Measurements from ENCODE around the gene MICA.
A peak's percentile ranks its signal among the peaks of the same experiment; 100 is the strongest.
"Not testable (repeated sequence)": the region's sequence is repeated elsewhere in the genome, so short reads cannot be mapped to it uniquely, and the experiment has no call there.

The MICA gene

DNA sequence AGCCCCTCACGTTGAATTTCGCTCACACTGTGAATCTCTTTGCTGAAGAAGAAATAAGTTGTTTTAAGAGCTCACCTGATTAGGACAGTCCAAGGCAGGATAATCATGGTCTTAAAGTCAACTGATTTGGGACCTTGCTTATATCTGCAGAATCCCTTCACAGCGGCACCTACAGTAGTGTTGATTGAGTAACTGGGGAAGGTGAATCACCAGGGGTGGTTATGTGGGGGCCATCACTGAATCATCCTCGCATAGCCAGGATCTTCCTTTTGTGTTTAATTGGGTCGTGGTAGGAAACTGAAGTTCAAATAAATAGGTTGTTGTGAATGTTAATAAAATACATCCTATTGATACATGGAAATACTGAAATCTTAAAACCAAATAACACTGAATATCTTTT, 20.2 kb upstream of the MICA start:
- no peak for DNase-seq (ENCODE audit: low read depth)

DNA sequence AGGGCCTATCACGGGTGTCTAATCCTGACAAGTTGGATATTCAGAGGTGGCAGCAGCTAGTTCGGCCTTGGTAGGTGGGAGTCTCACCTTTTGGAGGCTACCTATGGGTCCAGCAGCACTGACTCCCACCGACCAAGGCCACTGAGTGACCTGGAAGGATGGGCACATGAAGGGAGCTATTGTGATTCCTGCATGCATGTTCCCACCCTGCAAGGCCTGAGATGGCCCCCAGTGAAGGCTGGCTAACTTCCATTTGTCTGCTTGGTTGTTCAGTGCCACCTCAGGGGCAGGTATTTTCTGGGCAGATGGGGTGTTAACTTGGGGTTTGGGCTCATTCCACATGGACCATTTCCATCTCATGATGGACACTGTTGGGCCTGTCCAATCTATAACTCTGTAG, 18.4 kb upstream of the MICA start:
- no peak for DNase-seq (ENCODE audit: low read depth)

DNA sequence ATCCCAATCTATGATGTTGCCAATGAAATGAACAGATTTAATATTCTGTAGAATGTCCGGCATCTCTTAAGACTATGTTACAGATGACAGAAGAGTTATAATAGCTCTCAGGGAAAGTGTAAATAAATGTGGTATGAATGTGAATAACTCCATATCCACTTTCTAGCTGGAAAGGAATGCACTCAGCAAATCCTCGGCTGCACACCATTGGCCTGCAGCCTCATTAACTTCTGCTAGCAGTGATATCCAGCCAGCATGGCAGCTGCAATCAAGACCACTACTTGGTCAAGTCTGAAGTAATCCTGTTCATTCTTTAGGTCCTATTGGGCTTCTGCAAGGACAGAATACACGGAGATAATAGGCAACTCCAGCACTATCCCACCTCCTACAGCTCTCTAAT, 17.3 kb upstream of the MICA start:
- no peak for DNase-seq (ENCODE audit: low read depth)

DNA sequence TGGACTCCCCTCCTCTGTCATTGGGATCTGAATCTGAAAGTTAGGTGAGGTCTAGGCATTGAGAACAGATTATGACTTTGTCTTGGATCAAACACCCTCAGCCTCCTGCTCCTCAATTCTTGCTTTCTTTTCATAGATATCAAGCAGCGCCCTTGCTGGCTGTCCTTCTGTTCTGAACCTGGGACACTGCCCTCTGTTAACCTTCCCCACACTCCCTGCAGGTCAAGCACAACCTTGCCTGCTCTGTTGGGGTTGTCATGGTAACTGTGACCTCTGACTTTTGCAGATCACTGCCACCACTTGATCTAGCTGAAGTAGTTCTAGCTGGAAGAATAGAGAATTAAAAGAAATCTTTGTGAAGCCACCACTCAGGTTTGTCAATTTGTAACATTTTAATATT, 16.4 kb upstream of the MICA start:
- DNase-seq (ENCODE audit: low read depth), result no peak

DNA sequence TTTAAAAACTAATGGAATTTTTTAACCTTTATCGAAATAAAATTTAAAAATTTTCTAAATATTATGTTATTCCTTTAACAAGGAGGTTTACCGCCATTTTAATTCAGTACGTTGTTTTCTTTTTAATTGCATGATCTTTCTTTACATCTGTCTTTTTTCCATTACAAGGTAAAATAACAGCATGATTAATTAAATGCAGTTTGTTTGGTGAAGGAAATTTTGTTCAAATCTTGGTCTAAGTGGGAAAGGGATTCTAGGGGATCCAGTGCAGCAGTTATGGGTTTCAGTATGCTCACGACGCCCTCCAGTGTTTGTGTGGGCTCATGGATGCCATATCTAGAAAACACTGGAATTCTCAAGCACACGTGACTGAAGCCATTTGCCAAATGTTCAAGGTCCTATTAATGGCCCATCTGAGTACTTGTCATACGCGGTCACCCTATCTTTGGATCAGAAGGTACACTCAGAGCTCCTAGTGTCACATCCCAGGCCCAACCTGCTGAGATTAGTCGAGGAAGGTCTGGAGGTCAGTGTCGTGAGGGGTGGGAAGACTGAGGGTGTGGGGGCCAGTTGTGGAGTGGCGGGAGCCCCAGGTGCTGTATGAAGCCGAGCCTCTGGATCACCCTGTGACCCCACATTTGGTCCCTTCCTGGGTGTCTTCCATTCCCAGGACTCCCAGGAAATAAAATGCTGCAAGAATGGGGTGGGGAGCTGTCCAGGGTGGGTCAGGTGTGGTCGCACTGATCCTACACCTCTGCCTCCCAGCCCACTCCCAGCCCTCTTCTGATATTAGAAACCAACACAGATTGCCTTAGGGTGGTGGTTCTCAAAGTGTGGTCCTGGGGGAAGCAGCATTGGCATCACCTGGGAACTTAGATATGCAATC, 14.2 kb upstream of the MICA start:
- not testable (repeated sequence) for DNase-seq (ENCODE audit: low read depth)

DNA sequence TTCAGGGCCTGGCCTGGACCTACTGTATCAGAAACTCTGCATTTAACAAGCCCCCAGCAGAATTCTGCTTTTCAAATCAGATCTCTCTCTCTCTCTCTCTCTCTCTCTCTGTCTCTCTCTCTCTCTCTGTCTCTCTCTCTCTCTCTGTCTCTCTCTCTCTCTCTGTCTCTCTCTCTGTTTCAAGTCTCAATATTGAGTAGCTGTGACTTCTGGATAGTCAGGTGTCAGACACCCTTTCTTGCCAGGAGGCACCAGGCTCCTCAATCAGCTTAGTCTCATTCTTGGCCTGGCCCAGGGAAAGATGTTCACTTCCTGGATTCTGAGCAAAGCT, 13.6 kb upstream of the MICA start:
- DNase-seq (ENCODE audit: low read depth), result not testable (repeated sequence)

DNA sequence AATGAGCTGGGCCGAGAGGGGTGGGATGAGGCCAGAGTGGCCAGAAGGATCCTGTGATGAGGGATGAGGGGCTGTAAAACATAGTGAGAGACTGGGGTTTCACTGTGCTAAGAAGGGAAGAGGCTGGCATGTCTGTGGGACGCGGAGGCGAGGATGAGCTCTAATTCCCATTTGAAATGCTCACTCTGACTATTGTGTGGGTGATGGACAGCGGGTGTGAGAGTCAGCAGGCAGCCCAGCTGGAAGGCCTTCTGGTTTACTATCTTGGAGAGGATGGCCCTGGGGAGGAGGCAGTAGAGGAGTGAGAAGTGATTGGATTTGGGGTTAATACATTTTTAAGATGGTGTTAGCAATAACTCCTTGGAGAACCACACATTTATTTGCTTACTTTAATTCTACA, 9.5 kb upstream of the MICA start:
- DNase-seq (ENCODE audit: low read depth), result no peak

DNA sequence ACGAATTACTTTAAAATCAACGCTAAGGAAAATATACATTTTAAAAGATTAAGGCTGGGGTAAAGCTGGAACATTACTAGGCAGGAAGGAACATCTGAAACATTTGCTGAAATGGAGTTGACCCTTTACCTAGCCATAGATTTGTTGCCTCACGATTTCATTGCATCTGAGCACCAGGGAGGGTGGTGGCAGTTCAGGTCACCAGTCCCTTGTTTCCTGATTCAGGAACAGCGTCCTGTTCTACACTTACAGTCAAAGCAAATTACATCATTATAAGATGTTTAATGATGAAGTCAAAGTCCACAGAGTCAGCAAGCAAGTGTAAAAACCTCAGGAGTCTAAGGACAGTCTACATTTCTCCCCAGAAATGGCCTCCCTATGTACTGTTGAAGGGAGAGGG, 9.0 kb upstream of the MICA start:
- no peak for DNase-seq (ENCODE audit: low read depth)

DNA sequence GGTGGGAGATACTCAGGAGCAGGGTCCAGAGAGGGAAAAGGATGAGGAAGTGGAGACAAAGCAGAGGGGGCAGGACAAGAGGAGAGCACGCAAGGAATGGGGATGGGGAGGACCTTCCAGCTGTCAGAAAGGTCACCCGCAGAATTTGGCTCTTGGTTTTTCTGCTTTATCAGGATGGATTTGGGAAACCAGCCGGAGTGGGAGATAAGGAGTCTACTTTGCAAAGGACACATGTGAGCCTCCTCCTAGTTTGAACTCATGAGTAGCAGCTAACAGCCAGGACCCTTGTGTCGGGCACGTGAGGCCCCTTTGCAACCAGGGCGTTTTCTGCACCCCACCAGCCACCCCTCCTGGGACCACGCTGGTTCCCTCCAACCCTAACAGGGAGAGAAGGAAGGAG, 7.6 kb upstream of the MICA start:
- no peak for DNase-seq (ENCODE audit: low read depth)

DNA sequence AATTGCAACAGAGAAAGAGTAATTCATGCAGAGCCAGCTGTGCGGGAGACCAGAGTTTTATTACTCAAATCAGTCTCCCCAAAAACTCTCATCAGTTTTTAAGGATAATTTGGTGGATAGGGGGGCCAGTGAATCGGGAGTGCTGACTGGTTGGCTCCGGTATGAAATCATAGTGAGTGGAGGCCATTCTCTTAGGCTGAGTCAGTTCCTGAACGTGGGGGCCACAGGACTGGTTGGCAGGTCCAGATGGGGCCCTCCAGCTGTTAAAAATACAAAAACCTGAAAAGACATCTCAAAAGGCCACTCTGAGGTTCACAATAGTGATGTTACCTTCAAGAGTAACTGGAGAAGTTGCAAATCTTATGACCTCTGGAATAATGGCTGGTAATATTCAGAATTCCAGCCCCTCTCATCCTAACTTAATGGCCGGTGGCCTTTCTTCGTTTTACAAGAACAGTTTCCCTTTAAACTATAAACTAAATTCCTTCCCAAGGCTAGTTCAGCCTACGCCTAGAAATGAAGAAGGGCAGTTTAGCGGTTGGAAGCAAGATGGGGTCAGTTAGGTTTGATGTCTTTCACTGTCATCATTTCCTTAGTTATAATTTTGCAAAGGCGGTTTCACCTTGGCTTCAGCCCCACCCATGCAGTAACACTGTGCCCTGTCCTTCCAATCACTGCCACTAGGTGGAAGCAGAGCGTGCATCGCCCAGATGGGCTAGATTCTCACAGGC, 6.8 kb upstream of the MICA start:
- no peak for DNase-seq (ENCODE audit: low read depth)

DNA sequence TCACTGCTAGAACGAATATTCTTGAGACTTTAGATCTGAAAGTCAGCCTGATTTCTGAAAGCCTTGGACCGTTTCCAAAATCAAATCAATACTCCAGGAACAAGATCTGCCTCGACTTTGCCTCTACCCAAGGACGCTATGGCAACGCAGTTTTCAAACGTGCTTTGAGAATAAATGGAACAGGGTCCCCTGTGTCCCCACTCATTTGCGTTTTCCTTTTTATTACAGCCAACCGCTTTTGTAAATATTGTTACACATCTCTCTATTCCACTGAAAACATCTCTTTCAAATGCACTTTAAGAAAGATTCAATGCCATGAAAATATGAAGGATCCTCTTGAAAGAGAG, 6.3 kb upstream of the MICA start:
- not testable (repeated sequence) for DNase-seq (ENCODE audit: low read depth)

DNA sequence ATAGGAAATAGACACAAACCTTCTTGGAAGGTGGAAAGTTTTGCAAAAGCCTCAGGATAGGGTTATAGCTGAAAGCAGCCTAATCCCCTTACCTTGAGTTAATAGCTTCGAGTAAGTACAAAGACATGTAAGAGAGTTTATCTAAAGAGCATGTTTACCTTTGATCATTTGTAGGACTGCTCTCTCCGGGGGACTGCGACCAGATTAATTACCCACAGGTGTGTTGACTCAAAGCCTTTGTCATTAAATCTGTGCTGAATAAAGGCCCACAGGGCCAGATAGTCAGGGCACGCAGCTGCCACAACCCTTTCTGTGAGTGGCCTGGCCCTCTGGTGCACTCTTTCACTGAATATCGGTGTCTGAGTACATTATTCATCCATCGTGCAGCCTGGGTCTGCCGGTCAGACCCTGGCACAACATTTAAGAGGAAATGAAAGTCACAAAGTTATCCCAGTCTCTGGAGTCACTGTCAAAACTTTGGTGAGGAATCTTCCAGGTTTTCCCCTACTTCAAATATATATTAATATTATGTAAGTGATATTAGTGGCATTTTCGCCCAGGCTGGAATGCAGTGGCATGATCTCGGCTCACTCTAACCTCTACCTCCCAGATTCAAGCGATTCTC, 5.4 kb upstream of the MICA start:
- DNase-seq (ENCODE audit: low read depth), result no peak

DNA sequence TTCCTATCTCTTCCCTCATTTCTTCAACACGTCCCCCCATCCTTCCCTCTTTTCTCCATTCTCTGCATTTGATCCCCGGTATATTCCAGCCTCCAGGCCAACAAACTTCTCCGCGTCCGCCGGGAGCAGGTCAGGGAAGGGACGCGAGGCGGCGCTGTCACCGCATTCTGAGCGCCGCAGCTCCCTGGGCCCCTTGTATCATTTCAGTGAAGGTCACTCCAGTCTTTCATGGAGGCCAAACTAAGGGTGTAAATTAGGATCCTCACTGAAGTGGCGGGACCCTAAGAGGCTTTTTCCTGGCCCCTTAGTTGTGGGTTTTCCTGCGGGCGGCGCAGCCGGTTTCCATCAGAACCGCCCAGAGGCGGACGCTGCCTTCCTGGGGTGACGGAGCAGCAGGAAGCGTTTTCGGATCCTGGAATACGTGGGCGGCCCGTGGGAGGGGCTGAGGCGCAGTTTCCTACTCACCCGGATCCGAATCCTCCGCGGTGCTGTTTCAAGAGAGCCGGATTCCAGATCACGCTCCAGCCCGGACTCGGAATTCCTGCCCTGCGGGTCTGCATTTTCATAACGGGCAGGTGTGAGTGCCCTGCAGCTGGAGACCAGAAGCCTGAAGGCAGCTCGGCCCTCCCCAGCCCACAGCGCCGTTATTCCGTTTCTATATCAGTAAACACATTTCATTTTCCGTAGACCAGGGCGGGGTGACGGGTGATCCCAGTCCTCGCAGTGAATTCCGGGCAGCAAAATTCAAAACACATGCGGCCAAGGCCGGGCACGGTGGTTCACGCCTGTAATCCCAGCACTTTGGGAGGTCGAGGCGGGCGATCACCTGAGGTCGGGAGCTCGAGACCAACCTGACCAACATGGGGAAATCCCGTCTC, 3.6 kb upstream of the MICA start:
- peak; percentile 74 for DNase-seq (ENCODE audit: low read depth)

DNA sequence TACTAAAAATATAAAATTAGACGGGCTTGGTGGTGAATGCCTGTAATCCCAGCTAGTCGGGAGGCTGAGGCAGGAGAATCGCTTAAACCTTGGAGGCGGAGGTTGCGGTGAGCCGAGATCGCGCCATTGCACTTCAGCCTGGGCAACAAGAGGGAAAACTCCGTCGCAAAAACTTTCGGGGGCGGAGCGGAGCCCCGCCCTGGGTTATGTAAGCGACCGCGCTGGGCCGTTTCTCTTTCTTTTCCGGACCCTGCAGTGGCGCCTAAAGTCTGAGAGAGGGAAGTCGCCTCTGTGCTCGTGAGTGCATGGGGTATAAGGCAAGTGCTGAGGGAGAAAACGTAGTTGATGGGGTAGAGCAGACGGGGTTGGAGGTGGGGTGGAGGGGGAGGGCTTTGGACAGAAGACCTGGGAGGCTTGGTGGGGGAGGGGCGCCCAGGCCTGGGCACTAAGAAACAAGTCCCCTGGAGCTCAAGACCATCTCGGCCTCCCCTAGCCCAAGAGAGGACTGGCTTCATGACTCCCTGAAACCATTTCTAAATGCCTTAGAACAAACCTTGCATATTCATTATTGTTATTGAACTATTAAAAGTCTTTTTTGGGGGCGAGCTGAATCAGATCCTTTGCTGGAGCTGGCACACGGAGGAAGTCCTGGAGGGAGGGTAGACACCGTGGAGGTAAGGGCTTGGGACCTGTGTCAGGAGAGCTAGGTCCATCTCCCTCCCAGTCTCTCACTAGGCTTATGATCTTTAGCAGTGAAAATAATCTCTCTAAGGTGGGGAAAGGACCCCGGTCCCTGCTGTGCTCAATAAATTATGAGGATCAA, 2.7 kb upstream of the MICA start:
- DNase-seq (ENCODE audit: low read depth), result no peak

DNA sequence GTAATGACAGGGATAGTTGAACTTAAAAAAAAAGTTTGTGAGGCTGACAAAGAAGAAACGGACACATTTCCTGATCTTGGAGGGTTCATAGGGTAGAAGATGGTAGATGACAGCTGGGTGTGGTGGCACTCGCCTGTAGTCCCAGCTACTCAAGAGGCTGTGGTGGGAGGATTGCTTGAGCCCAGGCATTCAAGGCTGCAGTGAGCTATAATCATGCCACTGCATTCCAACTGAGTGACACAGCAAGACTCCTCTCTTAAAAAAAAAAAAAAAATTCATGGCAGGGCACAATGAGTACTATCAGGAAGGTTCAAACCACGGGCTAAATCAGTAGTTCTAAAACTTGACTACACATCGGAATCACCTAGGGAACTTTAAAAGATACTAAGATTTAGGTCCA, 2.0 kb upstream of the MICA start:
- DNase-seq (ENCODE audit: low read depth), result peak; percentile 56

DNA sequence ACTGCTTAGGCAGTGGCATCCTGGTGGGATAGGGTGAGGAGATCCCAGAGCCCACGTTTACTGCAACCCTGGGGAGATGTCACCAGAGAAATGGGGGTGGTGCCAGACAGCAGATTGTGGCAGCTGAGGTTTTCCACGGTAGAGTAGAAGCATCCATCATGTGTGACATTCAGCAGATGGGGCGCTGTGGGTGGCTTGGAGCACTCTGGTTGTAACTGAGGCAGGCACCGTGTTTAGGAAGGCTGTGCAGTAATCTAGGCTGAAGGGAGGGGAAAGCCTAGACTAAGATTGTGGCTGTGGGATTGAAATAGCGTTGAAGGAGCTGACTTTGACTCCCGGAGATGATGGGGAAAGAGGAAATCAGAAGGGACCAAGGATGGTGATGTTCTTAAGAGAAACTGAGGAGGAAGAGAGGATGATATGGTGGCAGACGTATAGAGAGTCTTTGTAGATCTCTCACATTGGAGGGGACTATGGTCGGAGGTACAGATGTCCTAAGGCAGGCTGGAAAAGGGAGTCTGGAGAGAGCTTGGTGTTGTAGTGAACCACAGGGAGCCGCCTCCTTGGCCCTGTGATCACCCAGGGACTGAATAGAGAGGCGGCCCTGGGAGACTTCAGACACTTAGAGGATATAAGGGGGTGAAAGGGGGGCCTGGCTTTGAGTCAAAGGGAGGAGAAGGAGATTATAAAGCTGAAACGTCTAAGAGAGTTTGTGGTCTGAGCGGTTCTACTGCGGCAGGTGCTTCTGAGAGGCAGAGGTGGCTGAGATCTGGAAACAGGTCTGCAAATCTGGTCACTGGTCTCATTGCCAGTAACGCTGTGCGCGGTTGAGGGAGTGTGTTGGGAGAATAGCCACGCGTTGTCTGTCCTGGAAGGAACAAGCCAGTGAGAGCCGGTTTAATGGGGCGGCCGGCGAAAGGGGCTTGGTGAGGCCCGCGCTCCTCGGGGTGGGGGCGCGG, 792 bp upstream of the MICA start:
- no peak for DNase-seq (ENCODE audit: low read depth)

DNA sequence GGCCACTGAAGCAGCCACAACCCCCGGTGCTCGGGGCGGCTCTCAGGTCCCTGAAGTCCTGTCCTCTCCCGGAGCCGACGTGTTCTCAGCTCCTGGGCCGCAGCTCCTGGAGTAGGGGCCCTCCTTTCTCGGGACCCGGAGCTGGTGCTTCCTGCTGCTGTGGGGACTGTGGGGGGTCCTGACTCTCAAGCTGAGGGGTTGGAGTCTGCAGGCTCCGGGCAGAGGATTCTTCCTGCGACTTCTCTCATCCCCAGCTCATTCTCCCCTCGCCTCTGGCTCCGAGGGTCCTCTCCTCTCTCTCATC, 618 bp downstream of the MICA start:
- not testable (repeated sequence) for DNase-seq (ENCODE audit: low read depth)

DNA sequence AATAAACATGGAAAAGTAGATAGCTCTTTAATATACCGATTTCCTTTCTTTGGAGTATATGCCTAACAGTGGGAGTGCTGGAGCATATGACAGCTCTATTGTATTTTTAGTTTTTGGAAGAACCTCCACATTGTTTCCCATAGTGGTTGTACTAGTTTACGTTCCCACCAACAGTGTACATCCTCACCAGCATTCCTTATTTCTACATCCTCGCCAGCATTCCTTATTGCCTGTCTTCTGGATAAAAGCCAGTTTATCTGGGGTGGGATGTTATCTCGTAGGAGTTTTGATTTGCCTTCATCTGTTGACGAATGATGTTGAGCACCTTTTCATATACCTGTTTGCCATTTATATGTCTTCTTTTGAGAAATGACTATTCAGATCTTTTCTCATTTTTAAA, 2.6 kb downstream of the MICA start:
- no peak for DNase-seq (ENCODE audit: low read depth)

DNA sequence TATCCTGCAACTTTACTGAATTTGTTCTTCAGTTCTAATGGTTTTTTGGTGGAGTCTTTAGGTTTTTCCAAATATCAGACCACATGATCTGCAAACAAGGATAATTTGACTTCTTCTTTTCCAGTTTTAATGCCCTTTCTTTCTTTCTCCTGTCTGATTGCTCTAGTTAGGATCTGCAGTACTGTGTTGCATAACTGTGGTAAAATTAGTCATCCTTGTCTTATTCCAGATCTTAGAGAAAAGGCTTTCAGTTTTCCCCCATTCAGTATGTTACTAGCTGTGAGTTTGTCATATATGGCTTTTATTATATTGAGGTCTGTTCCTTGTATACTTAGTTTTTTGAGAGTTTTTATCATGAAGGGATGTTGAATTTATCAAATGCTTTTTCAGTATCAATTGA, 4.3 kb downstream of the MICA start:
- DNase-seq (ENCODE audit: low read depth), result no peak

DNA sequence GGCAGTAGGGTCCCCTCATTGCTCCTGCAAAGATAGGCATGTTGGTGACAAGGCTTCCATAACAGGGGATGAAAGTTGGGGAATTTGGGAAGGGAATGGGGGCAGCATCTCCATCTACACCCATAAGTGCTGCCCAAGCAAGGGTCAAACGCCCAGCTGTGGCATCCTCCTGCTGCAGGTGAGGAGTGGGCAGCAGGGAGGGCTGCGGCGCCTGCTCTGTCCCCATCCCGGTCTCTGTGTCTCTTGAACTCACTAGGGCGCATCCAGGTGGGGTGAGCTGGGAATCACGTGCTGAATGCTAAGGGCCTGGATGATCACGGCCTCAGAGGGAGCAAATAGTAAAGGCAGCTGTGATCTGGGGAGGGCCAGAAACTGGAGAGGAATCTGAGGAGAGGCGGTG, 9.1 kb downstream of the MICA start:
- no peak for DNase-seq (ENCODE audit: low read depth)

Measured in GM04503 (cell line).